Upper lobe of left lung (tissue), 6 donors: ENCODE results near the gene ZFP2. TPM values are rescaled to one million over a fixed set of nuclear protein-coding genes. Genes with fewer than 3 reads are reported as not detected.
"Not testable (repeated sequence)": the region's sequence is repeated elsewhere in the genome, so short reads cannot be mapped to it uniquely, and the experiment has no call there.

ENCODE experiments used
- ATAC-seq, 2 donors: fragments of 200-7000 bp; cut with Tn5 transposase; one replicate each; pipeline ENCODE4 v1.9.1; 2022; ENCODE audit warnings: mild to moderate bottlenecking in 2 of 2, moderate library complexity in 2 of 2; ENCODE audit not compliant: low FRiP score in 2 of 2
- DNase-seq, 2 donors: peaks; one replicate each; pipeline ENCODE4 v3.0.0-alpha.2; 2019 to 2020
- H3K27ac ChIP-seq, 4 donors: fragments of 200-600 bp; sonication (generic); one replicate each; pipeline ENCODE4 v1.5.1; 2016 to 2019
- H3K27me3 ChIP-seq, 4 donors: fragments of 200-600 bp; sonication (generic); one replicate each; pipeline ENCODE4 v1.5.1; 2017 to 2019
- H3K36me3 ChIP-seq, 4 donors: fragments of 200-600 bp; sonication (generic); one replicate each; pipeline ENCODE4 v1.5.1; 2016 to 2019
- H3K4me1 ChIP-seq, 4 donors: fragments of 200-600 bp; sonication (generic); one replicate each; pipeline ENCODE4 v1.5.1; 2018 to 2019
- H3K4me3 ChIP-seq, 4 donors: fragments of 200-600 bp; sonication (generic); one replicate each; pipeline ENCODE4 v1.5.1; 2017 to 2019; ENCODE audit warnings: mild to moderate bottlenecking in 2 of 4, moderate library complexity in 1 of 4
- H3K9me3 ChIP-seq, 4 donors: fragments of 200-600 bp; sonication (generic); one replicate each; pipeline ENCODE4 v1.5.1; 2018 to 2019
- EP300 ChIP-seq, 4 donors: sonication (generic); formaldehyde crosslinking; IDR thresholded peaks; one replicate each; pipeline ENCODE4 v1.5.1; 2017; ENCODE audit warnings: antibody characterized with exemption in 4 of 4, control low read depth in 2 of 4
- POLR2A ChIP-seq, 4 donors: fragments of 450-650 bp; IDR thresholded peaks; one replicate each; pipeline ENCODE4 v1.5.1; 2016 to 2017; ENCODE audit warnings: antibody characterized with exemption in 4 of 4, mild to moderate bottlenecking in 2 of 4
- POLR2AphosphoS5 ChIP-seq, 2 donors: sonication (generic); formaldehyde crosslinking; IDR thresholded peaks; one replicate each; pipeline ENCODE4 v1.5.1; 2017; ENCODE audit warnings: antibody characterized with exemption in 2 of 2
- WGBS, 2 donors: methylation state at CpG; one replicate each; pipeline ENCODE4 v1.1.5; 2017 to 2018; 5-methylcytosine and 5-hydroxymethylcytosine counted together
- total RNA-seq, 6 donors: library from RNA; depleted of rRNA in 4 of 6; stranded (reverse); fragments of >200 nt in 4 of 6; gene quantifications; one replicate each; pipeline versions ENCODE4 v1.1.0 to v1.2.1, GENCODE V29; 2016 to 2021
- TF ChIP-seq, protein P1 (sequence below), 6 experiments: fragments of 450-650 bp in 4 of 6; fragments of 200-600 bp in 2 of 6; sonication (generic) in 2 of 6; IDR thresholded peaks; one replicate each; pipeline ENCODE4 v1.5.1; 2016 to 2019; ENCODE audit warnings: antibody characterized with exemption in 6 of 6
- donor health status: DM: no; HTN: no; CAD: no; lungs with moderate emphysema.
- donor health status: DM: no; HTN: yes; CAD: no; lungs with severe emphysema.

Gene ZFP2
- total RNA-seq, 6 donors from 2014 or later, result 0.55 to 4.2 (median 1.0) TPM

GRCh38 chr5:178859625-178860521, 35.8 kb upstream of the ZFP2 start, which contains the start of gene ZNF354B:
Gene ZNF354B, plus strand, starts transcription at chr5:178859953. Its CDS starts 1,095 bp downstream, at chr5:178861048.
- Histone ChIP-seq H3K27me3 (no peaks in the 10 kb centered on the region), H3K27ac (peak within 1 kb of the TSS; percentile 83 to 93 (median 85)), H3K36me3 (peaks cover 0 to 20% (median 5%) of the 10 kb centered on the region in 4 donors), H3K4me1 (peaks cover 5 to 23% (median 16%) of the 10 kb centered on the region in 4 donors), H3K4me3 (peak within 1 kb of the TSS; percentile 77 to 99 (median 91)), H3K9me3 (no peaks in the 10 kb centered on the region)
- TF ChIP-seq POLR2A (IDR thresholded peaks at IDR 0.05) (peak in 2 of 4 donors; percentile 36 to 84), POLR2AphosphoS5 (IDR thresholded peaks at IDR 0.05) (peak; percentile 13 to 91), EP300 (IDR thresholded peaks at IDR 0.05) (no peak)
- TF ChIP-seq, protein P1, sequence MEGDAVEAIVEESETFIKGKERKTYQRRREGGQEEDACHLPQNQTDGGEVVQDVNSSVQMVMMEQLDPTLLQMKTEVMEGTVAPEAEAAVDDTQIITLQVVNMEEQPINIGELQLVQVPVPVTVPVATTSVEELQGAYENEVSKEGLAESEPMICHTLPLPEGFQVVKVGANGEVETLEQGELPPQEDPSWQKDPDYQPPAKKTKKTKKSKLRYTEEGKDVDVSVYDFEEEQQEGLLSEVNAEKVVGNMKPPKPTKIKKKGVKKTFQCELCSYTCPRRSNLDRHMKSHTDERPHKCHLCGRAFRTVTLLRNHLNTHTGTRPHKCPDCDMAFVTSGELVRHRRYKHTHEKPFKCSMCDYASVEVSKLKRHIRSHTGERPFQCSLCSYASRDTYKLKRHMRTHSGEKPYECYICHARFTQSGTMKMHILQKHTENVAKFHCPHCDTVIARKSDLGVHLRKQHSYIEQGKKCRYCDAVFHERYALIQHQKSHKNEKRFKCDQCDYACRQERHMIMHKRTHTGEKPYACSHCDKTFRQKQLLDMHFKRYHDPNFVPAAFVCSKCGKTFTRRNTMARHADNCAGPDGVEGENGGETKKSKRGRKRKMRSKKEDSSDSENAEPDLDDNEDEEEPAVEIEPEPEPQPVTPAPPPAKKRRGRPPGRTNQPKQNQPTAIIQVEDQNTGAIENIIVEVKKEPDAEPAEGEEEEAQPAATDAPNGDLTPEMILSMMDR (IDR thresholded peaks at IDR 0.05), result peak in 2 of 6 experiments; percentile 7 to 30
- DNase-seq, result peak; percentile 96 to 97
- 3 to 6% methylated on average over 12 to 27 of the region's 86 CpGs for WGBS, 2 donors
- peak; percentile 97 to 98 for ATAC-seq

DNA sequence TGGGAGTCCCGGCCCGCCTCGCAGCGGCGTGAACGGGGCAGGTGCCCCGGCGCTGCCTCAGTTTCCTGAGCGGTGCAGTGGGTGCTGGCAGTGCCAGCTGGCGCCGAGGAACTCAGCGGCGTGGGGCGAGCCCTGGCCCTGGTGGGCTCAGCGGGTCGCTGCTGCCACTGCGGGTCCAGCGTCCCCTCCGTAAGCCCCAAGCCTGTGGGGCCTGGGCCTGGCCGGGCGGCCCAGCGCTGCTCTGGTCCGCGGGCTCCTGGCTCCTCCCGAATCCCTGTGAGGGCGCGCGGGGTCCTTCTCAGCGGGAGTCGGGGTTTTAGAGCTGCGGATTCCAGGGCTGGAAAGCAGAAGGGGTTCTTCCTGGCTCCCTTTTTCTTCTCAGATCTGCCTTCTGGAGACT, 35.1 kb upstream of the ZFP2 start:
- peak in 1 of 2 donors; percentile 18 for ATAC-seq
- Histone ChIP-seq H3K4me1 (peaks cover 5 to 23% (median 16%) of the 10 kb centered on the region in 4 donors), H3K4me3 (peak overlapping the region; percentile 77 to 99 (median 91)), H3K36me3 (peaks cover 0 to 27% (median 10%) of the 10 kb centered on the region in 4 donors), H3K27ac (peak overlapping the region; percentile 83 to 93 (median 85))
- DNase-seq, result peak in 1 of 2 donors; percentile 58
- H3K9me3 ChIP-seq, H3K27me3 ChIP-seq: not testable (repeated sequence)
- WGBS, 2 donors, result no CpG with 5 or more reads among the region's 31 CpGs

- no peak for ATAC-seq
- no peak overlapping the region for H3K4me3 ChIP-seq
- DNase-seq, result no peak
- H3K36me3 ChIP-seq, result peaks cover 4 to 37% (median 20%) of the 10 kb centered on the region in 4 donors
- TF ChIP-seq, protein P1 (IDR thresholded peaks at IDR 0.05), result no peak
- TF ChIP-seq POLR2AphosphoS5 (IDR thresholded peaks at IDR 0.05) (no peak), POLR2A (IDR thresholded peaks at IDR 0.05) (no peak), EP300 (IDR thresholded peaks at IDR 0.05) (no peak)
- H3K4me1 ChIP-seq, result peaks cover 5 to 23% (median 16%) of the 10 kb centered on the region in 4 donors
- no peak overlapping the region for H3K27ac ChIP-seq
- WGBS, 2 donors, result 94 to 95% methylated on average over 8 of the region's 8 CpGs
- no peaks in the 10 kb centered on the region for H3K9me3 ChIP-seq
- H3K27me3 ChIP-seq, result no peaks in the 10 kb centered on the region
Observed at GRCh38 chr5:178861627-178862026, 34.1 kb upstream of the ZFP2 start.

DNA sequence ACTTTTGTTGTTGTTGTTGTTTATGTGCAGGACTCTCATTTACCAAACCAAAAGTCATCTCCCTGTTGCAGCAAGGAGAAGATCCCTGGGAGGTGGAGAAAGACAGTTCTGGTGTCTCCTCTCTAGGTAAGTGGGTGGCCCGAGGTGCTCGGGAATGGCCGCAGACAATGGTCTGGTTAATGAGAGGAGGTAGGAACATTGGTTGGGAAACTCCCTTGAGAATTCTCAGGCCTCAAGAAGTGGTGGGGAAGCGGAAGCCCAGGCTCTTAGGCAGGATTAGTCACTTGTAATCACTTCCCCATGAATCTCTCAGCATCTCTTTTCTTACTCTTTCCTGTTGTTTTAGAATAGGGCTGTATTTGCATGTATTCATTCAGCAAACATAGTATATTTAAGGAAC, 28.8 kb upstream of the ZFP2 start:
- H3K4me3 ChIP-seq, result no peak overlapping the region
- H3K36me3 ChIP-seq, result peaks cover 14 to 90% (median 63%) of the 10 kb centered on the region in 4 donors
- DNase-seq (no peak), ATAC-seq (no peak)
- peaks cover 0 to 8% (median 4%) of the 10 kb centered on the region in 4 donors for H3K9me3 ChIP-seq
- H3K4me1 ChIP-seq, result peaks cover 0 to 10% (median 5%) of the 10 kb centered on the region in 4 donors
- WGBS, 2 donors, result 75 to 93% methylated on average over 4 of the region's 4 CpGs
- no peaks in the 10 kb centered on the region for H3K27me3 ChIP-seq
- no peak overlapping the region for H3K27ac ChIP-seq
- TF ChIP-seq, protein P1 (IDR thresholded peaks at IDR 0.05), result no peak
- TF ChIP-seq EP300 (IDR thresholded peaks at IDR 0.05) (no peak), POLR2AphosphoS5 (IDR thresholded peaks at IDR 0.05) (no peak), POLR2A (IDR thresholded peaks at IDR 0.05) (no peak)

DNA sequence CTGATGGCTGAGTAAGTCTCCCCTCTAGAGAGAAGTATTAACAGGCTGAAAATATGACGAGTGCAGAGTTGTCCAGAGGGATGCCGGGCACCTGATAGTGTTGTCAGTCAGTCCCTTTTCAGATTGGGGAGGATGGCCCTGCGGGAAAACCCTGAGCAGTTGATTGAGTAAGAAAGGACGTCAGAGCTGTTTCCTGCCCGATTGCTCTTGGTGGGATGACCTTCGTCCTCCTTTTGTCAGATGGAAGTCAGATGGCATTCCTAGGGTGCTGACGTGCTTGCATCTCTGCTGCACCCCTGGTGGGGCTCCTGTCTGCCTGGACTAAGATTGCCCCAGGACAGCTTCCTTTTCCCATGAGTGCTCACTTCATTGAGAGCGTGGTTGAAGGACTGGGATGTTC, 26.1 kb upstream of the ZFP2 start:
- Histone ChIP-seq H3K36me3 (peaks cover 14 to 98% (median 69%) of the 10 kb centered on the region in 4 donors), H3K4me3 (no peak overlapping the region), H3K4me1 (no peaks in the 10 kb centered on the region), H3K27me3 (no peaks in the 10 kb centered on the region), H3K9me3 (peaks cover 5 to 34% (median 27%) of the 10 kb centered on the region in 4 donors), H3K27ac (no peak overlapping the region)
- DNase-seq (no peak), ATAC-seq (no peak)
- 75 to 76% methylated on average over 8 of the region's 8 CpGs for WGBS, 2 donors
- TF ChIP-seq, protein P1 (IDR thresholded peaks at IDR 0.05), result no peak
- no peak for TF ChIP-seq POLR2A (IDR thresholded peaks at IDR 0.05)
- TF ChIP-seq EP300 (IDR thresholded peaks at IDR 0.05), result no peak
- TF ChIP-seq POLR2AphosphoS5 (IDR thresholded peaks at IDR 0.05), result no peak
